ENCODE measurements around the gene ITCH. TPM values are rescaled to one million over a fixed set of nuclear protein-coding genes. Genes with fewer than 3 reads are reported as not detected.
A peak's percentile ranks its signal among the peaks of the same experiment; 100 is the strongest.

Gene ITCH
- total RNA-seq, 1 experiment from 2014 or later: 63.9 TPM

DNA sequence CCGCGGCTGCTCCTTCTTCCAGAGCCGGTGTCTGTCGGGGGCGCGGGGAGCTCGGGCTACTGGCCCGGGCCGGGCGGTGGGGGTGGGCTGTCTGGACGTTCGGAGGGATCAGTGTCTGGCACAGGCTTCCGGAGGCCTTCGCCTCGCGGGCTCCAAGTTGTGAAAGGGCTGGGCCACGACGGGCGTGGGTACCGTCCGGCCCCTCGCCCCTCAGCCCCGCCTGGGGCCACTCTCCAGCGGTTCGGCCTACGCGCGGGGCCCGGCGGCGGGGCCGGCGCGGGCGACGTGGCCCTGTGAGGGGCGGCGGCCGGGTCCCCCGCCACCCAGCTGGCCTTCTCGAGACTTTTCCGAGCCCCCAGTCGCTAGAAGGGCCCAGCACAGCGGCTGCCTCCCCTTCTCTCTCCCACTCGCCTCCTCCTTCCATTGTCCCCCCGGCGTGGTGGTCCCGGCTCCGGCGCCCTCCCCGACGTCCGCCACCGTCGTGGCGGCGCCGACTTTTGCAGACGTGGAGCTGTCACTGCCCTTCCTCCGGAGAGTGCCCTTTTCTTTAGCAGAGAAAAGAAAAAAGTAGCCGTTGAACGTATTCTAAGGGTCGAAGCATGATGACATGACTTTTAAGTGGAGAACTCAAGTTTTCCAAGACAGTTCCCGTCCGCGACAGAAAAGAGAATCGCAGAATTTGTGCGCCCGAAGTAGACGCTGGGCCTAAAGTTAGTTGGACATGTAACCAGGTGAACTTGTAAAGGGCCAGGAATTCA is 571 bp downstream of the ITCH start:
- ATAC-seq (peak; percentile 79), DNase-seq (ENCODE audit: low read depth, low spot score) (no peak)
- Histone ChIP-seq H3K27ac (ENCODE audit: low read length) (peak overlapping the region; percentile 87), H3K4me3 (ENCODE audit: low read depth in 2 of 2, low read length in 2 of 2) (peak overlapping the region; percentile 86 to 89), H3K4me1 (ENCODE audit: control insufficient read depth, insufficient read depth, low read length) (peaks cover 24% of the 10 kb centered on the region), H3K9me3 (ENCODE audit: control insufficient read depth, insufficient read depth, low read depth, low read length) (no peaks in the 10 kb centered on the region), H3K36me3 (ENCODE audit: control insufficient read depth, insufficient read depth, low read length) (peaks cover 4% of the 10 kb centered on the region; the same call in 1 of the 2 replicates), H3K27me3 (ENCODE audit: control insufficient read depth, insufficient read depth, low read length) (no peaks in the 10 kb centered on the region)
- BruUV-seq (replicated peaks): no TSS peak
- ChIA-PET POLR2A (interaction anchor here (0.6 to 0.7 kb wide), 3 partner anchors 10 to 287 kb away, joined by 3 to 6 read pairs (median 3); no protein-coding TSS in a partner anchor), CTCF (interaction anchor here (0.6 to 2.2 kb wide), 2 partner anchors 27 to 51 kb away, joined by 3 to 13 read pairs; no protein-coding TSS in a partner anchor)
- in situ Hi-C loops (cut with HindIII; ENCODE audit: low pct_unique_long_range_greater_than_20kb, low sequenced_read_pairs) (no loop called here), intact Hi-C loops (cut with micrococcal nuclease; ENCODE audit: unreplicated experiment) (no loop called here)
- TF ChIP-seq POLR2AphosphoS5 (IDR thresholded peaks at IDR 0.05; ENCODE audit: low read depth, low read length) (no peak; the same call in 1 of the 2 replicates), SIN3A (IDR thresholded peaks at IDR 0.05; ENCODE audit: borderline replicate concordance, insufficient read depth, low read depth, low read length) (0 out of 2 replicates have a peak, but pooled peaks have one; percentile 31)

DNA sequence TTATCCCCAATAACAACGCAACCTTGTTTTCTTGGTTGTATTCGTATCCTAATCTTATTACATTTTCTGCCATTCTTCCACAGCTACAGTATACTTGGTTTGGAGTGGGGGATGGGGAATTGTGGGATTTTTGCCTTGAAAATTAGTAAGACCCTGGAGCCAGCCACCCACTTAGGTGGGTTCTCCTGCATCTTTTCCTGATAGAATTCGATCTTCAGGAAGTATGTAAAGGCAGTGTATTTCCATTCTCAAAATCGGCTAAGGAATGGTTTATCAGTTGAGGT is 1.1 kb downstream of the ITCH start:
- Histone ChIP-seq H3K27me3 (ENCODE audit: control insufficient read depth, insufficient read depth, low read length) (no peaks in the 10 kb centered on the region), H3K9me3 (ENCODE audit: control insufficient read depth, insufficient read depth, low read depth, low read length) (no peaks in the 10 kb centered on the region), H3K4me1 (ENCODE audit: control insufficient read depth, insufficient read depth, low read length) (peaks cover 24% of the 10 kb centered on the region), H3K4me3 (ENCODE audit: low read depth in 2 of 2, low read length in 2 of 2) (peak overlapping the region; percentile 86 to 89), H3K27ac (ENCODE audit: low read length) (peak overlapping the region; percentile 87), H3K36me3 (ENCODE audit: control insufficient read depth, insufficient read depth, low read length) (peaks cover 4% of the 10 kb centered on the region; the same call in 1 of the 2 replicates)
- no peak for DNase-seq (ENCODE audit: low read depth, low spot score)
- in situ Hi-C loops (cut with HindIII; ENCODE audit: low pct_unique_long_range_greater_than_20kb, low sequenced_read_pairs) (no loop called here), intact Hi-C loops (cut with micrococcal nuclease; ENCODE audit: unreplicated experiment) (no loop called here)
- POLR2A ChIA-PET: interaction anchor here (0.7 kb wide), 2 partner anchors 844 to 1095 kb away, joined by 5 to 9 read pairs; no protein-coding TSS in a partner anchor
- CTCF ChIA-PET: interaction anchor here (2.2 kb wide), 1 partner anchor 51 kb away, joined by 13 read pairs; no protein-coding TSS in a partner anchor
- TF ChIP-seq TCF7L2 (IDR thresholded peaks at IDR 0.05; ENCODE audit: low read depth, low read length) (no peak), SIN3A (IDR thresholded peaks at IDR 0.05; ENCODE audit: borderline replicate concordance, insufficient read depth, low read depth, low read length) (no peak), POLR2AphosphoS5 (IDR thresholded peaks at IDR 0.05; ENCODE audit: low read depth, low read length) (no peak)
- TF ChIP-seq, protein P1, sequence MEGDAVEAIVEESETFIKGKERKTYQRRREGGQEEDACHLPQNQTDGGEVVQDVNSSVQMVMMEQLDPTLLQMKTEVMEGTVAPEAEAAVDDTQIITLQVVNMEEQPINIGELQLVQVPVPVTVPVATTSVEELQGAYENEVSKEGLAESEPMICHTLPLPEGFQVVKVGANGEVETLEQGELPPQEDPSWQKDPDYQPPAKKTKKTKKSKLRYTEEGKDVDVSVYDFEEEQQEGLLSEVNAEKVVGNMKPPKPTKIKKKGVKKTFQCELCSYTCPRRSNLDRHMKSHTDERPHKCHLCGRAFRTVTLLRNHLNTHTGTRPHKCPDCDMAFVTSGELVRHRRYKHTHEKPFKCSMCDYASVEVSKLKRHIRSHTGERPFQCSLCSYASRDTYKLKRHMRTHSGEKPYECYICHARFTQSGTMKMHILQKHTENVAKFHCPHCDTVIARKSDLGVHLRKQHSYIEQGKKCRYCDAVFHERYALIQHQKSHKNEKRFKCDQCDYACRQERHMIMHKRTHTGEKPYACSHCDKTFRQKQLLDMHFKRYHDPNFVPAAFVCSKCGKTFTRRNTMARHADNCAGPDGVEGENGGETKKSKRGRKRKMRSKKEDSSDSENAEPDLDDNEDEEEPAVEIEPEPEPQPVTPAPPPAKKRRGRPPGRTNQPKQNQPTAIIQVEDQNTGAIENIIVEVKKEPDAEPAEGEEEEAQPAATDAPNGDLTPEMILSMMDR (IDR thresholded peaks at IDR 0.05): no peak
- TF ChIP-seq, protein P2, sequence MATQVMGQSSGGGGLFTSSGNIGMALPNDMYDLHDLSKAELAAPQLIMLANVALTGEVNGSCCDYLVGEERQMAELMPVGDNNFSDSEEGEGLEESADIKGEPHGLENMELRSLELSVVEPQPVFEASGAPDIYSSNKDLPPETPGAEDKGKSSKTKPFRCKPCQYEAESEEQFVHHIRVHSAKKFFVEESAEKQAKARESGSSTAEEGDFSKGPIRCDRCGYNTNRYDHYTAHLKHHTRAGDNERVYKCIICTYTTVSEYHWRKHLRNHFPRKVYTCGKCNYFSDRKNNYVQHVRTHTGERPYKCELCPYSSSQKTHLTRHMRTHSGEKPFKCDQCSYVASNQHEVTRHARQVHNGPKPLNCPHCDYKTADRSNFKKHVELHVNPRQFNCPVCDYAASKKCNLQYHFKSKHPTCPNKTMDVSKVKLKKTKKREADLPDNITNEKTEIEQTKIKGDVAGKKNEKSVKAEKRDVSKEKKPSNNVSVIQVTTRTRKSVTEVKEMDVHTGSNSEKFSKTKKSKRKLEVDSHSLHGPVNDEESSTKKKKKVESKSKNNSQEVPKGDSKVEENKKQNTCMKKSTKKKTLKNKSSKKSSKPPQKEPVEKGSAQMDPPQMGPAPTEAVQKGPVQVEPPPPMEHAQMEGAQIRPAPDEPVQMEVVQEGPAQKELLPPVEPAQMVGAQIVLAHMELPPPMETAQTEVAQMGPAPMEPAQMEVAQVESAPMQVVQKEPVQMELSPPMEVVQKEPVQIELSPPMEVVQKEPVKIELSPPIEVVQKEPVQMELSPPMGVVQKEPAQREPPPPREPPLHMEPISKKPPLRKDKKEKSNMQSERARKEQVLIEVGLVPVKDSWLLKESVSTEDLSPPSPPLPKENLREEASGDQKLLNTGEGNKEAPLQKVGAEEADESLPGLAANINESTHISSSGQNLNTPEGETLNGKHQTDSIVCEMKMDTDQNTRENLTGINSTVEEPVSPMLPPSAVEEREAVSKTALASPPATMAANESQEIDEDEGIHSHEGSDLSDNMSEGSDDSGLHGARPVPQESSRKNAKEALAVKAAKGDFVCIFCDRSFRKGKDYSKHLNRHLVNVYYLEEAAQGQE (IDR thresholded peaks at IDR 0.05; ENCODE audit: insufficient read depth in 1 of 2, low read depth in 2 of 2, low read length in 1 of 2): no peak
- TSS peak; percentile 80 for BruUV-seq (replicated peaks)
- no peak for ATAC-seq
